Measurements from ENCODE around the gene SESN1.

DNA sequence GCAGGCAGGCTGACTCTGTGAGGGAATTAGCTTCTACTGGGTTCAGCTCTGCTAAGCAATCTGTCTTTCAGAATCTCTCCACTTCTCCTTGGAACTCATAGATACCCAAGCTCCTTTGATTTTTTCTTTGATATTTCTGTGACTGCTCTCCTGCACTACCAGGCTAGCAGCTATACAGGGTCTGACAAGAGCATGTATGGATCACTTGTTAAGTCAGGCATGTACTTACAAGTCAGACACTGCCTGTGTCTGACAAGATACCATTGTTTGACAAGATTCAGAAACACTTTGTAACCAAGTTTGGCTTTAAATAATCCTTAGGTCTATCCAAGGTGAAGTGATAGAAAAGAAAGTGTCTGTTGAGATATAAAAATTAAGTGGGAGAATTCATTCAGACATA lies 79.5 kb downstream of the SESN1 start:
- TF ChIP-seq, protein P1, sequence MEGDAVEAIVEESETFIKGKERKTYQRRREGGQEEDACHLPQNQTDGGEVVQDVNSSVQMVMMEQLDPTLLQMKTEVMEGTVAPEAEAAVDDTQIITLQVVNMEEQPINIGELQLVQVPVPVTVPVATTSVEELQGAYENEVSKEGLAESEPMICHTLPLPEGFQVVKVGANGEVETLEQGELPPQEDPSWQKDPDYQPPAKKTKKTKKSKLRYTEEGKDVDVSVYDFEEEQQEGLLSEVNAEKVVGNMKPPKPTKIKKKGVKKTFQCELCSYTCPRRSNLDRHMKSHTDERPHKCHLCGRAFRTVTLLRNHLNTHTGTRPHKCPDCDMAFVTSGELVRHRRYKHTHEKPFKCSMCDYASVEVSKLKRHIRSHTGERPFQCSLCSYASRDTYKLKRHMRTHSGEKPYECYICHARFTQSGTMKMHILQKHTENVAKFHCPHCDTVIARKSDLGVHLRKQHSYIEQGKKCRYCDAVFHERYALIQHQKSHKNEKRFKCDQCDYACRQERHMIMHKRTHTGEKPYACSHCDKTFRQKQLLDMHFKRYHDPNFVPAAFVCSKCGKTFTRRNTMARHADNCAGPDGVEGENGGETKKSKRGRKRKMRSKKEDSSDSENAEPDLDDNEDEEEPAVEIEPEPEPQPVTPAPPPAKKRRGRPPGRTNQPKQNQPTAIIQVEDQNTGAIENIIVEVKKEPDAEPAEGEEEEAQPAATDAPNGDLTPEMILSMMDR (IDR thresholded peaks at IDR 0.05; ENCODE audit: low read length), result no peak
- TF ChIP-seq EZH2phosphoT487 (IDR thresholded peaks at IDR 0.05; ENCODE audit: low read length), result no peak
